ENCODE data around the gene NKD2.
"Not testable (repeated sequence)": the region's sequence is repeated elsewhere in the genome, so short reads cannot be mapped to it uniquely, and the experiment has no call there.

NKD2 gene

GRCh38 chr5:1077491-1078020, 69.0 kb downstream of the NKD2 start:
- no peak for FAIRE-seq
- no peak for DNase-seq (ENCODE audit: insufficient read length, low spot score)
- TF ChIP-seq POLR2AphosphoS5 (IDR thresholded peaks at IDR 0.05; ENCODE audit: low read depth, low read length) (no peak), TAF1 (IDR thresholded peaks at IDR 0.05; ENCODE audit: low read depth, low read length) (no peak), SPI1 (IDR thresholded peaks at IDR 0.05; ENCODE audit: low read depth, low read length) (no peak), POLR2A (IDR thresholded peaks at IDR 0.05; ENCODE audit: low read depth, low read length) (no peak), POU2F2 (IDR thresholded peaks at IDR 0.05; ENCODE audit: low read depth, low read length) (no peak), PAX5 (IDR thresholded peaks at IDR 0.05; ENCODE audit: insufficient read depth, low read length, severe bottlenecking) (no peak)

DNA sequence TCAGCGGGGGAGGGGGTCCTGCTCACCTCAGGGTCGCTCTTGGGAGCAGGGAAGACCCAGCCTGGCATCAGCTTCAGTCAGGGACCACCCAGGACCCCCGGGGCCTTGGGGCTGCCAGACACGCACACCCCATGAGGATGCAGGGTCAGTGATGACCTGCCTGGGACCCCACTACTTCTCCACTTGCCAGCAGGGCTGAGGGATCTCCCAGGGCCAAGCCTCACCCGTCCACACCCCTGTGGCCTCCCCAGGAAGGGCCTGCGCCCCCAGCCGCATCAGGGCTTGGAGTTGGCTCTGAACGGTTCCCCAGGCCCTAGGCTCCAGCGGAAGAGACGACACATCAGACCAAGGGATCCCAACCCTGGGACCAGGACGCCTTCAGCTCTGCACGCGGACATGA, 69.6 kb downstream of the NKD2 start:
- TF ChIP-seq SPI1 (IDR thresholded peaks at IDR 0.05; ENCODE audit: low read depth, low read length) (no peak), POU2F2 (IDR thresholded peaks at IDR 0.05; ENCODE audit: low read depth, low read length) (no peak), PAX5 (IDR thresholded peaks at IDR 0.05; ENCODE audit: insufficient read depth, low read length, severe bottlenecking) (no peak), POLR2A (IDR thresholded peaks at IDR 0.05; ENCODE audit: low read depth, low read length) (no peak), TAF1 (IDR thresholded peaks at IDR 0.05; ENCODE audit: low read depth, low read length) (no peak)
- DNase-seq (ENCODE audit: insufficient read length, low spot score), result no peak
- FAIRE-seq, result no peak

- no peak for TF ChIP-seq SPI1 (IDR thresholded peaks at IDR 0.05; ENCODE audit: low read depth, low read length)
- TF ChIP-seq POU2F2 (IDR thresholded peaks at IDR 0.05; ENCODE audit: low read depth, low read length), result no peak
- no peak for TF ChIP-seq TAF1 (IDR thresholded peaks at IDR 0.05; ENCODE audit: low read depth, low read length)
- TF ChIP-seq POLR2AphosphoS5 (IDR thresholded peaks at IDR 0.05; ENCODE audit: low read depth, low read length), result no peak
- TF ChIP-seq POLR2A (IDR thresholded peaks at IDR 0.05; ENCODE audit: low read depth, low read length), result no peak
- FAIRE-seq (no peak), DNase-seq (ENCODE audit: insufficient read length, low spot score) (no peak)
Measured at GRCh38 chr5:1078851-1079250, 70.2 kb downstream of the NKD2 start.

DNA sequence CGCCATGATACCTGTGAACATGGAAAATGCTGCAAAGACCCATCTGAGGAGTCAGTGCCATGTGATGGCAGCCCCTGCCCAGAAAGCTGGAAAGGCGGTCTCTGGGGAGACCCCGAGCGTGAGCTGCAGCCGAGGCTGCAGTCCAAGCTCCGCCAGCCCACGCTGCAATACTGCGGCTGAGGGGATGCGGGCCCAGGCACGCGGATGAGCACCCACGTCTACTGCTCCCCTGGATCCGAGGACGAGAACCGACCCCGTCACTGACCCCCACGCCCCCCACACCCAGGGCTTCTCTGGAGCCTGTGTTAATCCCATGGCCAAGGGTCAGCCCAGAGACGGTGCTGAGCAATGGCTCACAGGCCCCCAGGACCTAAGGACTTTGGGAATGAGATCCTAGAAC, 70.9 kb downstream of the NKD2 start:
- DNase-seq (ENCODE audit: insufficient read length, low spot score), result no peak
- no peak for TF ChIP-seq SPI1 (IDR thresholded peaks at IDR 0.05; ENCODE audit: low read depth, low read length)
- TF ChIP-seq POU2F2 (IDR thresholded peaks at IDR 0.05; ENCODE audit: low read depth, low read length), result no peak
- TF ChIP-seq PAX5 (IDR thresholded peaks at IDR 0.05; ENCODE audit: insufficient read depth, low read length, severe bottlenecking), result no peak

GRCh38 chr5:1079961-1080360, 71.4 kb downstream of the NKD2 start:
- FAIRE-seq (no peak), DNase-seq (ENCODE audit: insufficient read length, low spot score) (no peak)
- TF ChIP-seq POU2F2 (IDR thresholded peaks at IDR 0.05; ENCODE audit: low read depth, low read length) (no peak), SPI1 (IDR thresholded peaks at IDR 0.05; ENCODE audit: low read depth, low read length) (no peak), POLR2A (IDR thresholded peaks at IDR 0.05; ENCODE audit: low read depth, low read length) (no peak), PAX5 (IDR thresholded peaks at IDR 0.05; ENCODE audit: insufficient read depth, low read length, severe bottlenecking) (no peak), POLR2AphosphoS5 (IDR thresholded peaks at IDR 0.05; ENCODE audit: low read depth, low read length) (no peak), TAF1 (IDR thresholded peaks at IDR 0.05; ENCODE audit: low read depth, low read length) (no peak)

More for the DNA sequence above, 70.9 kb downstream of the NKD2 start:
- no peak for FAIRE-seq

DNA sequence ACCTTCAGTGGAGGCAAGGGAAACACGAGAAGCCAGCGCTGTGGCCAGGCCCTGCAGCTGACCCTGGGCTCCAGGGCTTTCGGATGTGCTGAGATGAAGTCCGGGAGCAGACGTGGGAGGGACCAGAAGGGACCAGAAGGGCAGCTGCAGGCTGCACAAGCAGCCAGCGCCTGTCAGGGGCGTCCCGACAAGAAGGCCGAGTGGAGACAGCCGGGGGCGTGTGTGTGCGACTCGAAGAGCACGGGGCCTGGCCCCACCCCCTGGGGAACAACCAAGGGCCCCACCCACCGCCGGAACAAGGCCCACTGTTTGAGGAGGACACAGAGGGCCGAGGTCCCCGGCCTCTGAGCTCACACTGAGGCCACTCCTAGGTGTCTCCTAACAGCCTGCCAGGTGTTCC, 71.8 kb downstream of the NKD2 start:
- TF ChIP-seq TAF1 (IDR thresholded peaks at IDR 0.05; ENCODE audit: low read depth, low read length) (no peak), POLR2AphosphoS5 (IDR thresholded peaks at IDR 0.05; ENCODE audit: low read depth, low read length) (no peak), POU2F2 (IDR thresholded peaks at IDR 0.05; ENCODE audit: low read depth, low read length) (no peak), POLR2A (IDR thresholded peaks at IDR 0.05; ENCODE audit: low read depth, low read length) (no peak), PAX5 (IDR thresholded peaks at IDR 0.05; ENCODE audit: insufficient read depth, low read length, severe bottlenecking) (no peak), SPI1 (IDR thresholded peaks at IDR 0.05; ENCODE audit: low read depth, low read length) (no peak)
- DNase-seq (ENCODE audit: insufficient read length, low spot score) (no peak), FAIRE-seq (no peak)

- no peak for FAIRE-seq
- TF ChIP-seq SPI1 (IDR thresholded peaks at IDR 0.05; ENCODE audit: low read depth, low read length) (no peak), PAX5 (IDR thresholded peaks at IDR 0.05; ENCODE audit: insufficient read depth, low read length, severe bottlenecking) (no peak), POU2F2 (IDR thresholded peaks at IDR 0.05; ENCODE audit: low read depth, low read length) (no peak), TAF1 (IDR thresholded peaks at IDR 0.05; ENCODE audit: low read depth, low read length) (no peak), POLR2AphosphoS5 (IDR thresholded peaks at IDR 0.05; ENCODE audit: low read depth, low read length) (no peak), POLR2A (IDR thresholded peaks at IDR 0.05; ENCODE audit: low read depth, low read length) (no peak)
- DNase-seq (ENCODE audit: insufficient read length, low spot score), result no peak
Measured at GRCh38 chr5:1081519-1081918, 72.9 kb downstream of the NKD2 start.

DNA sequence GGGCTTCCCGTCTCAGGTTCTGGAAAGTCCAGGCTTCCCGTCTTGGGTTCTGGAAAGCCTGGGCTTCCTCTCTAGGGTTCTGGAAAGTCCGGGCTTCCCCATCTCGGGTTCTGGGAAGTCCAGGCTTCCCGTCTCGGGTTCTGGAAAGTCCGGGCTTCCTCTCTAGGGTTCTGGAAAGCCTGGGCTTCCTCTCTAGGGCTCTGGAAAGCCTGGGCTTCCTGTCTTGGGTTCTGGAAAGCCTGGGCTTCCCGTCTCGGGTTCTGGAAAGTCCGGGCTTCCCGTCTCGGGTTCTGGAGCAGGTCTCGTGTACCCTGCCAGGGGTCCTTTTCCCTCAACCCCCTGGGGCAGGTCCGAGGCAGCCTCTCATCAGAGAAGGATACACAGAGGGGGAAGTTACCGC, 74.4 kb downstream of the NKD2 start:
- not testable (repeated sequence) for DNase-seq (ENCODE audit: insufficient read length, low spot score)

GRCh38 chr5:1083823-1084605, 75.4 kb downstream of the NKD2 start:
- no peak for TF ChIP-seq POLR2AphosphoS5 (IDR thresholded peaks at IDR 0.05; ENCODE audit: low read depth, low read length)
- TF ChIP-seq SPI1 (IDR thresholded peaks at IDR 0.05; ENCODE audit: low read depth, low read length), result no peak
- TF ChIP-seq POLR2A (IDR thresholded peaks at IDR 0.05; ENCODE audit: low read depth, low read length), result no peak
- TF ChIP-seq TAF1 (IDR thresholded peaks at IDR 0.05; ENCODE audit: low read depth, low read length), result no peak
- no peak for TF ChIP-seq PAX5 (IDR thresholded peaks at IDR 0.05; ENCODE audit: insufficient read depth, low read length, severe bottlenecking)
- TF ChIP-seq POU2F2 (IDR thresholded peaks at IDR 0.05; ENCODE audit: low read depth, low read length), result no peak
- no peak for FAIRE-seq
- DNase-seq (ENCODE audit: insufficient read length, low spot score), result no peak

More for the DNA sequence above, 74.4 kb downstream of the NKD2 start:
- FAIRE-seq, result not testable (repeated sequence)

GRCh38 chr5:1085391-1085790, 76.8 kb downstream of the NKD2 start:
- DNase-seq (ENCODE audit: insufficient read length, low spot score) (no peak), FAIRE-seq (no peak)
- TF ChIP-seq TAF1 (IDR thresholded peaks at IDR 0.05; ENCODE audit: low read depth, low read length), result no peak
- no peak for TF ChIP-seq POLR2AphosphoS5 (IDR thresholded peaks at IDR 0.05; ENCODE audit: low read depth, low read length)
- TF ChIP-seq PAX5 (IDR thresholded peaks at IDR 0.05; ENCODE audit: insufficient read depth, low read length, severe bottlenecking), result no peak
- no peak for TF ChIP-seq POLR2A (IDR thresholded peaks at IDR 0.05; ENCODE audit: low read depth, low read length)
- TF ChIP-seq SPI1 (IDR thresholded peaks at IDR 0.05; ENCODE audit: low read depth, low read length), result no peak
- no peak for TF ChIP-seq POU2F2 (IDR thresholded peaks at IDR 0.05; ENCODE audit: low read depth, low read length)
